Measurements from ENCODE around the gene RIN3. TPM values are rescaled to one million over a fixed set of nuclear protein-coding genes. Genes with fewer than 3 reads are reported as not detected.
A peak's percentile ranks its signal among the peaks of the same experiment; 100 is the strongest.

The RIN3 gene
- total RNA-seq, 1 experiment from 2014 or later, result 0.86 TPM

- no peak for DNase-seq (ENCODE audit: low read depth)
Observed at GRCh38 chr14:92528486-92529100, 15.0 kb downstream of the RIN3 start.

- DNase-seq (ENCODE audit: low read depth), result no peak
Observed at GRCh38 chr14:92529903-92530302, 16.3 kb downstream of the RIN3 start.

- DNase-seq (ENCODE audit: low read depth), result peak; percentile 35
Observed at GRCh38 chr14:92531106-92531873, 17.7 kb downstream of the RIN3 start.

- no peak for DNase-seq (ENCODE audit: low read depth)
Observed at GRCh38 chr14:92532490-92533163, 19.0 kb downstream of the RIN3 start.

- DNase-seq (ENCODE audit: low read depth), result no peak
Observed at GRCh38 chr14:92534932-92535643, 21.5 kb downstream of the RIN3 start.

- peak; percentile 51 for DNase-seq (ENCODE audit: low read depth)
Observed at GRCh38 chr14:92536231-92536630, 22.6 kb downstream of the RIN3 start.

- no peak for DNase-seq (ENCODE audit: low read depth)
Observed at GRCh38 chr14:92538412-92538985, 24.9 kb downstream of the RIN3 start.

GRCh38 chr14:92539419-92539818, 25.8 kb downstream of the RIN3 start:
- DNase-seq (ENCODE audit: low read depth), result no peak

GRCh38 chr14:92539875-92540274, 26.3 kb downstream of the RIN3 start:
- no peak for DNase-seq (ENCODE audit: low read depth)

- DNase-seq (ENCODE audit: low read depth), result peak; percentile 95
Observed at GRCh38 chr14:92540472-92541048, 27.0 kb downstream of the RIN3 start.

GRCh38 chr14:92542766-92543554, 29.4 kb downstream of the RIN3 start:
- DNase-seq (ENCODE audit: low read depth), result no peak

- DNase-seq (ENCODE audit: low read depth), result no peak
Observed at GRCh38 chr14:92544051-92544720, 30.6 kb downstream of the RIN3 start.

- DNase-seq (ENCODE audit: low read depth), result peak; percentile 39
Observed at GRCh38 chr14:92546347-92547053, 32.9 kb downstream of the RIN3 start.

- no peak for DNase-seq (ENCODE audit: low read depth)
Observed at GRCh38 chr14:92549105-92549858, 35.7 kb downstream of the RIN3 start.

- DNase-seq (ENCODE audit: low read depth), result no peak
Observed at GRCh38 chr14:92549859-92550230, 36.3 kb downstream of the RIN3 start.

GRCh38 chr14:92551044-92551841, 37.7 kb downstream of the RIN3 start:
- no peak for DNase-seq (ENCODE audit: low read depth)

GRCh38 chr14:92552066-92552465, 38.5 kb downstream of the RIN3 start:
- DNase-seq (ENCODE audit: low read depth), result no peak

GRCh38 chr14:92553438-92553837, 39.9 kb downstream of the RIN3 start:
- peak; percentile 58 for DNase-seq (ENCODE audit: low read depth)

All from Daoy (cell line).